DOHH2 (cell line): Measurements from ENCODE around the gene KSR1.

ENCODE experiments used
- H3F3A ChIP-seq: fragments of 200-600 bp; sonication (generic), shearing (Covaris generic); 2 replicates; pipeline ENCODE4 v1.6.0; 2016; ENCODE audit warnings: antibody characterized with exemption, mild to moderate bottlenecking; ENCODE audit not compliant: control insufficient read depth, insufficient read depth
- H3K27ac ChIP-seq: fragments of 200-600 bp; sonication (generic); 2 replicates; pipeline ENCODE4 v1.5.1; 2014; ENCODE audit warnings: low read depth, mild to moderate bottlenecking, low read length, moderate library complexity
- H3K27me3 ChIP-seq: fragments of 200-600 bp; sonication (generic); 2 replicates; pipeline ENCODE4 v1.6.1; 2014; ENCODE audit warnings: mild to moderate bottlenecking, low read length, mixed read lengths; ENCODE audit not compliant: control insufficient read depth
- H3K36me3 ChIP-seq: fragments of 200-600 bp; sonication (generic); 2 replicates; pipeline ENCODE4 v1.6.1; 2014; ENCODE audit warnings: mild to moderate bottlenecking, low read length, moderate library complexity, mixed read lengths; ENCODE audit not compliant: control insufficient read depth
- H3K4me1 ChIP-seq: fragments of 200-600 bp; sonication (generic); 2 replicates; pipeline ENCODE4 v1.6.1; 2014; ENCODE audit warnings: mild to moderate bottlenecking, low read length, mixed read lengths; ENCODE audit not compliant: control insufficient read depth
- H3K4me2 ChIP-seq: fragments of 200-600 bp; sonication (generic); 2 replicates; pipeline ENCODE4 v1.6.0; 2014; ENCODE audit warnings: mild to moderate bottlenecking, low read length, moderate library complexity
- H3K4me3 ChIP-seq: fragments of 200-600 bp; sonication (generic); 2 replicates; pipeline ENCODE4 v1.5.1; 2014; ENCODE audit warnings: mild to moderate bottlenecking, low read length, mixed read lengths
- H3K79me2 ChIP-seq: fragments of 200-600 bp; sonication (generic); 2 replicates; pipeline ENCODE4 v1.6.1; 2014; ENCODE audit warnings: mild to moderate bottlenecking, low read length, mixed read lengths; ENCODE audit not compliant: control insufficient read depth
- H3K9me2 ChIP-seq: fragments of 200-600 bp; sonication (generic); replicated peaks from 2 replicates; pipeline ENCODE4 v1.6.1; 2014; ENCODE audit warnings: mild to moderate bottlenecking, low read length, mixed read lengths; ENCODE audit not compliant: control insufficient read depth
- H3K9me3 ChIP-seq: fragments of 200-600 bp; sonication (generic); 2 replicates; pipeline ENCODE4 v1.6.1; 2014; ENCODE audit warnings: antibody characterized with exemption, low read length, mixed read lengths; ENCODE audit not compliant: control insufficient read depth, insufficient read depth
- H4K20me1 ChIP-seq: fragments of 200-600 bp; sonication (generic); 2 replicates; pipeline ENCODE4 v1.6.0; 2014; ENCODE audit warnings: low read depth, mild to moderate bottlenecking, antibody characterized with exemption, low read length, moderate library complexity; ENCODE audit not compliant: control insufficient read depth, insufficient read depth
- EZH2phosphoT487 ChIP-seq: fragments of 200-600 bp; sonication (generic); IDR thresholded peaks from 2 replicates; pipeline ENCODE4 v1.6.1; 2017; ENCODE audit warnings: borderline replicate concordance, mild to moderate bottlenecking, antibody characterized with exemption, low read length, moderate library complexity, mixed read lengths
- TF ChIP-seq, protein P1 (sequence below): fragments of 200-600 bp; sonication (generic); IDR thresholded peaks from one replicate; pipeline ENCODE4 v1.5.1; 2014; ENCODE audit warnings: antibody characterized with exemption, mild to moderate bottlenecking, low read depth, low read length; ENCODE audit not compliant: poor library complexity, severe bottlenecking

KSR1 gene

DNA sequence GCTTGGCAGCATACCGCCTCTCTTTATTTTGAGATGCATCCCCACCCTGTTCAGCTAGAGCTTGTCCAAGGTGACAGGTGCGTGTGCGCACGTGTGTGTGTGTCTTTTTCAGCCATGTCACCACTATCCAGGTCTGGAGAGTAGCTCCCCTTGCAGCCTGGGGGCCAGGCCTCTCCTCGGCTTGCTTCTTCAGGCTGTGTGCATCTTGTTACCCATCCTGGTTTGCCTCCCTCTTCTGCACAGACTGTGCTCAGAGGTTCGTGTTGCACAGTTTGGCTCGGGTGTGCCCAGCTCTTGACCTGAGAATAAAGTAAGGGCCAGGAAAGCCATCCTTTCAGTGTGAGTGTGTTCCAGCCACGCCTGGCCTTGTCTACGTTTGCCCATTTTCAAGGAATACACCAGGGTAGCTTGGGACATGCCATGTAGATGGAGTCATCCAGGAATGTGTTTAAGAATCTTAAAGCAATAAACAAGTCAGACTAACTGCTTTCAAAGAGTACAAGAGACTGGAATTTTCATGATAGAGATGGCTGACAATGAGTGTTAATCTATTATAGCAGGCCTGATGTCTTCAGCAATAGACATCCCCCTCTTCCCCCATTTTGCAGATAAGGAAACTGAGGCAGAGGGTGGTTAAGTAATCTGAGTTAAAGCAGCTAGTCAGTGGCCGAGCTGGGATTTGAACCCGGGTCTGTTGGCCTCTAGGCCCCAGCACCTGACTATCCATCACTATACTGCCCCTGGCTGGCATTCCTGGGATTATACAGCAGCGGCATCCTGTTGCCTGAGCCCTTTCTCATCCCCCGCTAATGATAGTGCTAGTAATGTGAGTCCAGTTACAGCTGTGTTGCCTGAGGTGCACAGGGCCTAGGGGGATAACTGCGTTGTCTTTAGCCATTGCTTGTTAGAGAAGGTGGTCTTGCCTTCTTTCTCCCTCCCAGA is 77.9 kb downstream of the KSR1 start:
- H3K79me2 ChIP-seq: no peaks in the 10 kb centered on the region
- no peak overlapping the region for H3K27ac ChIP-seq

GRCh38 chr17:27535178-27535928 is 79.1 kb downstream of the KSR1 start:
- H3K4me2 ChIP-seq: no peak overlapping the region
- H3K27me3 ChIP-seq: peaks cover 14% of the 10 kb centered on the region
- H3K4me3 ChIP-seq: no peak overlapping the region
- H3K9me2 ChIP-seq: no peaks in the 10 kb centered on the region
- H3K4me1 ChIP-seq: no peaks in the 10 kb centered on the region
- TF ChIP-seq EZH2phosphoT487: no peak
- TF ChIP-seq, protein P1, sequence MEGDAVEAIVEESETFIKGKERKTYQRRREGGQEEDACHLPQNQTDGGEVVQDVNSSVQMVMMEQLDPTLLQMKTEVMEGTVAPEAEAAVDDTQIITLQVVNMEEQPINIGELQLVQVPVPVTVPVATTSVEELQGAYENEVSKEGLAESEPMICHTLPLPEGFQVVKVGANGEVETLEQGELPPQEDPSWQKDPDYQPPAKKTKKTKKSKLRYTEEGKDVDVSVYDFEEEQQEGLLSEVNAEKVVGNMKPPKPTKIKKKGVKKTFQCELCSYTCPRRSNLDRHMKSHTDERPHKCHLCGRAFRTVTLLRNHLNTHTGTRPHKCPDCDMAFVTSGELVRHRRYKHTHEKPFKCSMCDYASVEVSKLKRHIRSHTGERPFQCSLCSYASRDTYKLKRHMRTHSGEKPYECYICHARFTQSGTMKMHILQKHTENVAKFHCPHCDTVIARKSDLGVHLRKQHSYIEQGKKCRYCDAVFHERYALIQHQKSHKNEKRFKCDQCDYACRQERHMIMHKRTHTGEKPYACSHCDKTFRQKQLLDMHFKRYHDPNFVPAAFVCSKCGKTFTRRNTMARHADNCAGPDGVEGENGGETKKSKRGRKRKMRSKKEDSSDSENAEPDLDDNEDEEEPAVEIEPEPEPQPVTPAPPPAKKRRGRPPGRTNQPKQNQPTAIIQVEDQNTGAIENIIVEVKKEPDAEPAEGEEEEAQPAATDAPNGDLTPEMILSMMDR: no peak
- H4K20me1 ChIP-seq: no peaks in the 10 kb centered on the region
- no peaks in the 10 kb centered on the region for H3K79me2 ChIP-seq
- H3K36me3 ChIP-seq: no peaks in the 10 kb centered on the region
- no peaks in the 10 kb centered on the region for H3K9me3 ChIP-seq
- H3K27ac ChIP-seq: no peak overlapping the region
- no peaks in the 10 kb centered on the region for H3F3A ChIP-seq

More for the DNA sequence above, 77.9 kb downstream of the KSR1 start:
- Histone ChIP-seq H3K9me2 (no peaks in the 10 kb centered on the region), H3K36me3 (no peaks in the 10 kb centered on the region), H3K4me1 (no peaks in the 10 kb centered on the region), H4K20me1 (no peaks in the 10 kb centered on the region), H3K9me3 (no peaks in the 10 kb centered on the region), H3K27me3 (peaks cover 8% of the 10 kb centered on the region), H3F3A (no peaks in the 10 kb centered on the region), H3K4me3 (no peak overlapping the region), H3K4me2 (no peak overlapping the region)
- no peak for TF ChIP-seq EZH2phosphoT487

DNA sequence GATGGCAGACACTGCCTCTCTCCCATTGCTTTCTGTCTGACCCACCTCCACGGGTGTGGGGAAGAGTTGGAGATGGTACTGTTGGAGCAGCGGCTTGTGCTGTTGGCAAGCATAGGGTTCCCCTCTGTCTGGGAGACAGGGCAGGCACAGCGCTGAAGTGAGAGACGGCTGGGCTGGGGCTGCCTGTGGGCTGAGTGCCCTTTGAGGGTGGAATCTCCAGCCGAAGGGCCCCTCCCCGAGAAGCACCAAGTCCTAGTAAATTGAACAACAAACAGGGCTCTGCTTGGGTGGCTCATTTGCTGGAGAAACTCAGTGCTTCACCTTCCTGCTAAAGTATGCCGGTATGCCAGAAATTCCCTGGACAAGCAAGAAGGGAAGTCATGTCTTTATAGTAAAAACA is 79.7 kb downstream of the KSR1 start:
- Histone ChIP-seq H3K4me2 (no peak overlapping the region), H3F3A (no peaks in the 10 kb centered on the region), H3K4me3 (no peak overlapping the region), H3K4me1 (no peaks in the 10 kb centered on the region), H3K9me3 (no peaks in the 10 kb centered on the region), H4K20me1 (no peaks in the 10 kb centered on the region), H3K79me2 (no peaks in the 10 kb centered on the region), H3K36me3 (no peaks in the 10 kb centered on the region), H3K27me3 (peaks cover 14% of the 10 kb centered on the region), H3K9me2 (no peaks in the 10 kb centered on the region), H3K27ac (no peak overlapping the region)
- TF ChIP-seq EZH2phosphoT487: no peak
- TF ChIP-seq, protein P1: no peak
